Measurements from ENCODE around the gene DICER1.

The DICER1 gene

GRCh38 chr14:95126906-95127530 lies 30.3 kb downstream of the DICER1 start:
- ATAC-seq, result no peak
- no peak for TF ChIP-seq ZNF70 (CRISPR knock-in tag; IDR thresholded peaks at IDR 0.05)
- TF ChIP-seq POU6F1 (CRISPR knock-in tag; IDR thresholded peaks at IDR 0.05; ENCODE audit: borderline replicate concordance, low read depth), result no peak
- no peak for TF ChIP-seq RARB (CRISPR knock-in tag; IDR thresholded peaks at IDR 0.05)
- TF ChIP-seq BACH2 (CRISPR knock-in tag; IDR thresholded peaks at IDR 0.05; ENCODE audit: borderline replicate concordance), result no peak

- no peak for TF ChIP-seq SNAI2 (CRISPR knock-in tag; IDR thresholded peaks at IDR 0.05)
- no peak for TF ChIP-seq ZNF8 (CRISPR knock-in tag; IDR thresholded peaks at IDR 0.05)
- no peak for TF ChIP-seq OSR1 (CRISPR knock-in tag; IDR thresholded peaks at IDR 0.05)
- no peak for TF ChIP-seq GLIS3 (CRISPR knock-in tag; IDR thresholded peaks at IDR 0.05)
- no peak for TF ChIP-seq ZFP30 (CRISPR knock-in tag; IDR thresholded peaks at IDR 0.05)
- no peak for ATAC-seq
These were observed 31.4 kb downstream of the DICER1 start for GRCh38 chr14:95125915-95126314.

- no peak for TF ChIP-seq ISL1 (CRISPR knock-in tag; IDR thresholded peaks at IDR 0.05)
- TF ChIP-seq RARB (CRISPR knock-in tag; IDR thresholded peaks at IDR 0.05), result no peak
- no peak for TF ChIP-seq TCF4 (CRISPR knock-in tag; IDR thresholded peaks at IDR 0.05; ENCODE audit: borderline replicate concordance)
- no peak for TF ChIP-seq ZC3H10 (CRISPR knock-in tag; IDR thresholded peaks at IDR 0.05)
- no peak for TF ChIP-seq ZNF70 (CRISPR knock-in tag; IDR thresholded peaks at IDR 0.05)
- no peak for TF ChIP-seq PATZ1 (CRISPR knock-in tag; IDR thresholded peaks at IDR 0.05; ENCODE audit: borderline replicate concordance)
- TF ChIP-seq ESRRG (CRISPR knock-in tag; IDR thresholded peaks at IDR 0.05), result no peak
- no peak for TF ChIP-seq BACH2 (CRISPR knock-in tag; IDR thresholded peaks at IDR 0.05; ENCODE audit: borderline replicate concordance)
- no peak for TF ChIP-seq TSHZ2 (CRISPR knock-in tag; IDR thresholded peaks at IDR 0.05)
- TF ChIP-seq ZFP30 (CRISPR knock-in tag; IDR thresholded peaks at IDR 0.05), result no peak
- no peak for TF ChIP-seq CSRNP3 (CRISPR knock-in tag; IDR thresholded peaks at IDR 0.05)
- TF ChIP-seq TOX (CRISPR knock-in tag; IDR thresholded peaks at IDR 0.05; ENCODE audit: borderline replicate concordance), result no peak
- no peak for TF ChIP-seq SNAI2 (CRISPR knock-in tag; IDR thresholded peaks at IDR 0.05)
- TF ChIP-seq CSDC2 (CRISPR knock-in tag; IDR thresholded peaks at IDR 0.05), result no peak
- no peak for TF ChIP-seq PPARA (CRISPR knock-in tag; IDR thresholded peaks at IDR 0.05; ENCODE audit: borderline replicate concordance)
- no peak for TF ChIP-seq ZFP3 (CRISPR knock-in tag; IDR thresholded peaks at IDR 0.05)
- no peak for ATAC-seq
These were observed 32.1 kb downstream of the DICER1 start for GRCh38 chr14:95125221-95125620.

- ATAC-seq, result no peak
- TF ChIP-seq ZFP3 (CRISPR knock-in tag; IDR thresholded peaks at IDR 0.05) (no peak), ARNTL (CRISPR knock-in tag; IDR thresholded peaks at IDR 0.05; ENCODE audit: borderline replicate concordance, low read depth) (no peak), ZNF70 (CRISPR knock-in tag; IDR thresholded peaks at IDR 0.05) (no peak), RARB (CRISPR knock-in tag; IDR thresholded peaks at IDR 0.05) (no peak), PPARA (CRISPR knock-in tag; IDR thresholded peaks at IDR 0.05; ENCODE audit: borderline replicate concordance) (no peak), SNAI2 (CRISPR knock-in tag; IDR thresholded peaks at IDR 0.05) (no peak), ZNF565 (CRISPR knock-in tag; conservative IDR thresholded peaks at IDR 0.05; ENCODE audit: low read depth) (no peak), OSR1 (CRISPR knock-in tag; IDR thresholded peaks at IDR 0.05) (no peak), TOX (CRISPR knock-in tag; IDR thresholded peaks at IDR 0.05; ENCODE audit: borderline replicate concordance) (no peak), CSDC2 (CRISPR knock-in tag; IDR thresholded peaks at IDR 0.05) (no peak), ESRRG (CRISPR knock-in tag; IDR thresholded peaks at IDR 0.05) (no peak), CSRNP3 (CRISPR knock-in tag; IDR thresholded peaks at IDR 0.05) (no peak), PATZ1 (CRISPR knock-in tag; IDR thresholded peaks at IDR 0.05; ENCODE audit: borderline replicate concordance) (no peak), GLIS3 (CRISPR knock-in tag; IDR thresholded peaks at IDR 0.05) (no peak), ZNF8 (CRISPR knock-in tag; IDR thresholded peaks at IDR 0.05) (no peak)
These were observed 33.3 kb downstream of the DICER1 start for GRCh38 chr14:95123891-95124579.

Data from SK-N-SH treated with all-trans-retinoic acid at 6 μM for 48 hours (cell line).